Stimulated activated naive CD8-positive, alpha-beta T cell treated with anti-CD3 and anti-CD28 coated beads, Interleukin-15, Interleukin-2, amounts not matched to agents 100 U/mL and 50 U/mL, for 24 hours (primary cell): Measurements from ENCODE around the gene ILKAP.

Source experiments
- ATAC-seq: fragments of 150-1000 bp; cut with Tn5 transposase; one replicate; pipeline ENCODE4 v1.10.0; 2021
- DNase-seq: peaks from one replicate; pipeline ENCODE4 v3.0.0; 2021

The ILKAP gene

GRCh38 chr2:238149841-238150572, 53.5 kb downstream of the ILKAP start:
- DNase-seq: no peak
- ATAC-seq: no peak

GRCh38 chr2:238148981-238149380, 54.5 kb downstream of the ILKAP start:
- DNase-seq (no peak), ATAC-seq (no peak)

DNA sequence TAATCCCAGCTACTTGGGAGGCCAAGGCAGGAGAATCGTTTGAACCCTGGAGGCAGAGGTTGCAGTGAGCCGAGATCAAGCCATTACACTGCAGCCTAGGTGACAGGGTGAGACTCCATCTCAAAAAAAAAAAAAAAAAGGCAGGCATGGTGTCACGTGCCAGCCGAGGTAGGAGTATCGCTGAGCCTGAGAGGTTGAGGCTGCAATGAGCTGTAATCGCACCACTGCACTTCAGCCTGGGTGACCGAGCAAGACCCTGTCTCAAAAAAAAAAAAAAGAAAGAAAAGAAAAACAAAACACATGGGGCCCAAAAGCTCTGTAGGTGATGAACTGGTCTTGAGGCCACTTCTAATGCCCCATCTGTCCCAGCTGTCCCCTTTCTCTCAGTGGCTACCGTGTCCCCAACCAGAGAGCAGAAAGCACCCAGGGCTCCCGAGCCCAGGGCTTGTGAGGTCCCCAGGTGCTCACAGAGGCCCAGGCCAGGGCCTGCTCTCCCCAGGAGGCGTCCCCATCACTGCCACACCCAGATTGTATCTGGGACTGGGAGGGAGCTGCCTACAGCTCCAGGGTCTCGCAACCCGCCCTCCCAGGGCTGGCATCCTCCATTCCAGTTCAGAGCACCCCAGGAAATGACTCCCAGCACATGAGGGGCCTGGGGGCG, 56.5 kb downstream of the ILKAP start:
- no peak for ATAC-seq
- DNase-seq: no peak

- ATAC-seq (no peak), DNase-seq (no peak)
These were observed 57.6 kb downstream of the ILKAP start for GRCh38 chr2:238145851-238146250.

- ATAC-seq: no peak
These were observed 58.4 kb downstream of the ILKAP start for GRCh38 chr2:238145046-238145445.

GRCh38 chr2:238144262-238144661, 59.2 kb downstream of the ILKAP start:
- ATAC-seq (no peak), DNase-seq (no peak)

More at GRCh38 chr2:238145046-238145445, 58.4 kb downstream of the ILKAP start:
- no peak for DNase-seq

DNA sequence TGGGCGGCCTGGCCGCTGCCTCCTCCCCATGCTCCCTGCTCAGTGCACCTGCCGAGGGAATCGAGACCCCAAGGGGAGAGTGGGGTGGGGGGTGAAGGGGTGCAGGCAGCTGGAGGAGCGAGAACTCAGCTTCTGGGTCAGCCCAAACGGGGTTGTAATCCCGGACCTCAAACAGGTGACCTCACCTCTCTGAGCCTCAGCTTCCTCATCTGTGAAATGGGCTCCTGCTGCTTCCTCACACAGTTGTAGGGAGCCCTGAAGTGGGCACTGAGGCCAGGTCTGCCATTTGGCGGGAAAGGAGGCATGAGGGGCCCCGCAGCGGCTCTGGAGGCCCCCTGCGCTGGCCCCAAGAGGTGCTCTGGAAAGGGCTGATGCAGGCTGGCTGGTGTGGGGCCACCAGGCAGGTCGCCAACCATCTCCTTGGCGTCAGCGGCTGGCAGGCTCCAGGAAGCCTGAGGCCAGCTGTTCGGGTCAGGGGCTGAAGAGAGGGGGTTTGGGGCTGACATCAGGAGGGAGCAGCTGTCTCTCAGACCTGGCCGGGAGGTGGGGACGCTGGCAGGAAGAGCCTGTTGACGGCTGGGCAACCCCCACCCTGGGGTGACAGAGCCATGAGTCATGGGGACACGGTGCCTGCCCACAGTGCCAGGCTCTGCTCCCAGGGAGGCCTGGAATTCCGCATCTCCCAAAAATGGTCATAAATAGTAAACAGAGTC, 60.1 kb downstream of the ILKAP start:
- no peak for ATAC-seq
- DNase-seq: peak; percentile 35

GRCh38 chr2:238142382-238143205, 60.9 kb downstream of the ILKAP start:
- no peak for ATAC-seq

GRCh38 chr2:238141541-238142318, 61.8 kb downstream of the ILKAP start:
- no peak for DNase-seq
- no peak for ATAC-seq

More at GRCh38 chr2:238142382-238143205, 60.9 kb downstream of the ILKAP start:
- no peak for DNase-seq

GRCh38 chr2:238140721-238141540, 62.6 kb downstream of the ILKAP start:
- DNase-seq: no peak
- ATAC-seq: no peak

DNA sequence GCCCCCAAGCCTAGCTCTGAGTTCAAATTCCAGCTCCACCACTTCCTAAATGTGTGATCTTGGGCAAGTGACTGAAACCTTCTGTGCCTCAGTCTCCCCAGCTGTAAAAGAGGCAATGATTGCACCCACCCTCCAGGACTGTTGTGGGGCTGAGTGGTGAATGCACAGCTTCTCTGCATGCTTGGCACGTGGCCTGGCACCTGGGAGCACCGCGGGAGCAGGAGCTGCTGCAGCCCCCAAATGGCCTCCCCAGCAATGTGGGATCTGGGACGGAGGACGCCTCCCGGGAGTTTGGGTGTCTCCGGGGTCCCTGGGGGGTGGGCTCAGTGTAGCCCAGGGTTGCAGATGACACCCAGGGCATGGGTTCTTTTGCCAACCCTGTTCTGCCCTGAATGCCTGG, 63.5 kb downstream of the ILKAP start:
- DNase-seq (no peak), ATAC-seq (no peak)

- ATAC-seq (no peak), DNase-seq (peak; percentile 52)
These were observed 64.1 kb downstream of the ILKAP start for GRCh38 chr2:238139196-238140039.

GRCh38 chr2:238138331-238139195, 64.9 kb downstream of the ILKAP start, which contains the start of gene KLHL30:
Gene KLHL30, plus strand, starts transcription at chr2:238138668. Its CDS starts 2,087 bp downstream, at chr2:238140755.
- ATAC-seq (no peak), DNase-seq (no peak)

GRCh38 chr2:238137885-238138284, 65.6 kb downstream of the ILKAP start:
- DNase-seq: no peak
- no peak for ATAC-seq

DNA sequence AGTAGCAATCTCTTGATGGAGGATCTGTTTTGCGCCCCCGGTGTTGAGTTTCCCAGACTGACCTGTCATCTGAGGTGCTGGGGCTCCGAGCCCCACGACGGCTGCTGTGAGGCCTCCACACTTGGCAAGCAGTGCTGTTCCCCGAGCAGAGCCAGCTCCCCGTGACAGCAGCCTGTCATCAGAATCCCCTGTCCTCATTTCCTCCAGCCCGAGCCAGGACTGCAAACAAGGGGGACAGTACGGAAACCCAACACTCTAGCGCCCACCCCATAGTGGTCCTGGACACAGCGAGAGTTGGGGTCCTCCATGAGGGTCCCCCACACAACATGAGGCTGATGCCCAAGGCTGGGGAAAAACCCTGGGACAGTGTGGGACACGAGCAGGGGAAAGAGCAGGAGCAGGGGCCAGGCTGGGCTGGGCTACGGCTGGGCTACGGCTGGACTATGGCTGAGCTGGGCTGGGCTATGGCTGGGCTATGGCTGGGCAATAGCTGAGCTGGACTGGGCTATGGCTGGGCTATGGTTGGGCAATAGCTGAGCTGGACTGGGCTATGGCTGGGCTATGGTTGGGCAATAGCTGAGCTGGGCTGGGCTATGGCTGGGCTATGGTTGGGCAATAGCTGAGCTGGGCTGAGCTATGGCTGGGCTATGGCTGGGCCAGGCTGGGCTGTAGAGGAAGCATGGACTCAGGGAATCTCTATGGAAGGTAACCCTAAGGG, 66.5 kb downstream of the ILKAP start:
- DNase-seq (no peak), ATAC-seq (no peak)

- no peak for DNase-seq
- no peak for ATAC-seq
These were observed 67.8 kb downstream of the ILKAP start for GRCh38 chr2:238135601-238136150.

- ATAC-seq (no peak), DNase-seq (no peak)
These were observed 69.1 kb downstream of the ILKAP start for GRCh38 chr2:238134393-238134785.
